Bone marrow (tissue), 2 donors: ENCODE results near the gene CELF6.

ENCODE experiments used
- DNase-seq, 2 donors: peaks; one replicate each; lab custom pipeline; 2025; lab: John Stamatoyannopoulos, UW

Gene CELF6

DNA sequence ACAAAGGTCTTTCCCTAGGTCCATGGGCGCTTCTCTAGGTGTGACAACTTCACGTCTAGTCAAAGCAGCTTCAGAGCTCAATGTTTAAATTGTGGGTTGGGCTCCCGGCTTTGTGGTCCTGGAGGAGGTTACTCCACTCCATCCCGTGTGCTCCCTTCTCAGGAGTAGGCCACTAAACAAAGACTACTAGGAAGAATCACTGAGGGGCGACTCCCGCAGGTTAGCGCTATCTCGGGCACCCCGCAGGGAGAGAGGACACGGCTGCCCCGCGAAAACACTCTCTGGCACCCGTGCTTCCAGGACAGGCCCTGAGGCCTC, 48.1 kb downstream of the CELF6 start:
- DNase-seq: no peak

DNA sequence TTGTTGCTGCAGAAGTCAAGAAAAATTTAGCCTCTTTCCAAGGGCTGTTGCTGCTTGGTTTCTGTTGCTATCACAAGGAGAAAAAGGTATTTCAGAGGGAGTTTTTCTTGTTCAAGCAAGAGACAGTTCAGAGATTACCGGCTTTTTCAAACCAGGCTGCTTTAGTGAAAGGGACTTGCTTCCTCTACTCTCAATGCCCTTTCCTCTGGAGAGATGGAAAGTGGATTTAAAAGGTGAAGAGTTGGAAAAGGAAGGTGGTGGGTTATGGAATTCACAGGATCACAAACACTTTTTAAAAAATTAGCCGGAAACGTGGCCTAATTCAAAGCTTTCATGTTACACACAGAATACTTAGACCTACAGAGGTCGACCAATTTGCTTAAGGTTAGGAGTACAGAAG, 48.7 kb downstream of the CELF6 start:
- no peak for DNase-seq

DNA sequence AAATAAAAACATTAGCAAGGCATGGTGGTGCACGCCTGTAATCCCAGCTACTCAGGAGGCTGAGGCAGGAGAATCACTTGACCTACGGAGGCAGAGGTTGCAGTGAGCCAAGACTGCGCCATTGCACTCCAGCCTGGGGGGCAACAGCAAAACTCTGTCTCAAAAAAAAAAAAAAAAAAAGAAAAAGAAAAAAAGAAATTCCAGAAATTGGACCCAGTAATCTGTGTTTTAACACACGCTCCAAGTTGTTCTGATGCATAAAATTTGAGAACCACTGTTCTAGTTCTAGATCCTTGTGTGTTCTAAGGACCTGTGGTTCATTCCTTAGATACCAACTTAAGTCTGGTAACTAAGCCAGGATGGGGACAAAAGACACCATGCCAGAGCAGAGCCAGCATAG, 50.2 kb downstream of the CELF6 start:
- DNase-seq: no peak

GRCh38 chr15:72265031-72265430, 54.9 kb downstream of the CELF6 start:
- no peak for DNase-seq

GRCh38 chr15:72252663-72253299, 67.2 kb downstream of the CELF6 start:
- DNase-seq: no peak

DNA sequence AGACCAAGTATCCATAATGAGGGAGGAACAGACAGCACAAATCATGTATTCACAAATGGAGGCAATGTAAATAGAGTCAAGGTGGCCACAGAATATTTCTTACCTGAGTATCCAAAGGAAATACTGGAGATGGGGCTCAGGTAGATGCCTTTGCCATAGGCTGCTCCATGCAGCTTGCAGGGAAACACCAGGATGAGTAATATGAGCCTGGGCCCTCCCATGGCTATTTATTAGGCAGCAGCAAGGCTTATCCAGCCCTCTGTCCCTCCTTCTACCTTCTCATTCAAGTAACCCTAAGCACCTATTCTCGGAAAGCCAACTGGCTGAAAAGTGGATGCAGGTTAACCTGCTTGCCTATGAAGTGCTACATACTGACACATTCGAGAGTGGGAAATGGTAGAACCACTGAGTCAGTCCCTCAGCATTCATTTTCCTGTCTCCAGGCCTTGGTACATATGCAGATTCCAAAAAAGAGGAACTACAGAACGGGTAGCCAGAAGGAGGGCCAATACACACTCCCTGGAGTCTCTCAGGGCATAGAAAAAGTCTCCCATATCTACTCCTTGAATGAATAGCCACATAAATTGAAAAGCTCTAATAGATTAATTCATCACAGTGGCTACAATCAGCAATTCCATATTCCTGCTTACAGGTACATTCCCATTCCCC, 70.7 kb downstream of the CELF6 start:
- no peak for DNase-seq

- DNase-seq: no peak
These were observed 71.4 kb downstream of the CELF6 start for GRCh38 chr15:72248514-72248913.

DNA sequence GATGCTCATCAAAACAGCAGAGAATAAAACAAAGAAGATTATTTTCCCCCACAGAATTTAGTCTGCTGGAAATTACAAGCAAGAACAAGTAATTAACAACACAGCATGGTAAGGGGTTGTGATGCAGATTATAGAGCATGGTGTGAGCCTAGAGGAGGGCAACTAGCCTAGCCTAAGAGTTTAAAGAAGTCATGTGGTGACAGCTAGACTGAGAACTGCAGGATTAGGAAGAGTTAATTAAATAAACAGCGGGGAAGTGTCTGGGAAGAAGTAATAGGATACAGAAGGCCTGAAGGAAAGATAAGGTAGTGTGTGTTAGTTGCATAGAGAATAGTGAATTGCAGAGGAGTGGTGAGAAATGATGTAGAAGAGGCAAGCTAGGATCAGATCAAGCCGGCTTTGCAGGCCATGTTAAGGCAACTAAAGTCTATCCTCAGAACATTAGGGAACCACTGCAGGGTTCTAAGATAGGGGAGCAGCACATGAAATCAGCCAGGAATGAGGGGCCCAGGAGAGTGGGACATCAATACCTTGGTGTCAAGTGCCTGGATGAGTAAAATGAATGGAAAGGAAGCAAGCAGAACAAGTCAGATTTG, 77.1 kb downstream of the CELF6 start:
- DNase-seq: no peak

GRCh38 chr15:72239652-72240051, 80.3 kb downstream of the CELF6 start:
- no peak for DNase-seq

- no peak for DNase-seq
These were observed 81.4 kb downstream of the CELF6 start for GRCh38 chr15:72238586-72238985.

DNA sequence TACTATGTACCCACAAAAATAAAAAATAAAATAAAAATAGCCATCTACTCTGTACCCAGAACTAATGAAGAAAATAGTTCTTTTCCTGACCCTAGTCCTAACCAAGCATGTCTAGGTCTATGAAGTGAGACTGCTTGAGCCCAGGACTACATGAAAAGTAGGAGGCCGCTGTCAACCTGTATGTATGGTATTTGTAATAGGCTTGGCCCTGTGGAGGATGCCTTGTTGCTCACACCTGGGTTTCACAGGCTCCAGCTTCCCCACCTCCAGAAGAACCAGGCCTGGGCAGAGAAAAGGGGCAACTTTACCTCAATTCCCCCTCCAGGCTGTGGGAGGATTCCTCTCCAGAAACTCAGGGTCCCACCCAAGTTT, 82.1 kb downstream of the CELF6 start:
- DNase-seq: no peak

DNA sequence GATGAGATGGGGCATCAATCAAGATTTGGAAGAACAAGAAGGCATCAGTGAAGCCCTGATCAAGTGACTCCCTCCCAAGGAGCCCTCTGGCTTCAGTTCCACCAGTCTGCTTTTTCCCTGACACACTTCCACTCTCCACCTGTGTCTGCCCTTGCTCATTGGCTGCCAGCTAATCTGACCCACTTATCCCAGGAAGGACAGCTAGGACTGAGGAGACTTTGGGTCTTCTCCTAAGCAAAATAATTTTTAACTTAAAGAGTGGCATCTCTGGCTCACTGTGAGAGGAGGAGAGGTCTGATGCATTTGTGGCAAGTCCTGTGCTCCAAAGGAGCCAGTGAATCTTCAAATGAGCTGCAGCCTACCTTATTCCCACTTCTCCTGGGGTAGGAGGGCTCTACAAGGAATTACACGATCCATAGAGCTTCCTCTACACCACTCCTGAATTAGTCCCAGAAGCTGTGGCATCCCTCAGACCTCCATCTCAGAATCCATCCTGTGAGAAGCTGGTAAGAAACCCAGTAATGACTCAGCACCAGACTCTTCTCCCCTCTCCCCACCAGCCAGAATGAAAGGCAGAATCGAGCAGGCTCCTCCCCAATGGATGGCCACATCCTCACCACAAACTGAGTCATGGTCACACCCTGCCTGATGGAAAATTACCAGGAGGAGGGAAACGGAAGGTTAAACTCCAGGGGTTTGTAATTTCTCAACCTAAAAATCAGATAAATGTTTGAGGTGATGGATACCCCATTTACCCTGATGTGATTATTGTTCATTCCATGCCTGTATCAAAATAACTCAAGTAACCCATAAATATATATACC, 82.7 kb downstream of the CELF6 start:
- DNase-seq: peak; percentile 38 to 96

DNA sequence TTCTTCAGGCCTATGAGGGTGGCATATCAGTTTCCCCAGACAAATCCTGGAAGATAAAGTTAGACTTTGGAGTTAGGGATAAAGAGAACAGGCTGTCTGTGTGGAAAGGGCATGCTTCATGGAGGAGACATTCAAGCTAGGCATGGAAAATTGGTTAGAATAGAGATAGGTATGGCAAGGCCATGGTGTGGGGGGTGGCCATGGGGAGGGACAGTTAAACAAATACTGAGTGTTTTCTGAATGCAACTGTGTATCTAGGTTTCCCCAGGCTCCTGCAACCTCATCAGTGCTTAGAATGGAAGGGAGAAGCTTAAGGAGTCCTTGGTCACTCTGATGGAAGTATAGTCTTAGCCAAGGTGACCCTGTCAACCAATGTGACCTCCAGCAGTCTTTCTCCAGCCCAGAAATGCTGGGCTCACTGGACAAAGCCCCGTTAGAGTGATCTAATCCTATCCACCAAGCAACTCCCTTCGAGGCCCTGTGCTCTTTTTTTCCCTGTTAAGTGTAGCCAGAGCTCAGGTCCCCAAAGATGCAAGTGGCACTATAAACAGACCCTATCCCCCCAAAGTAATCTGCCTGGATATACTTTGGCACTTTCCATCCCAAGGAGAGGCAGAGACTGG, 83.5 kb downstream of the CELF6 start:
- no peak for DNase-seq

GRCh38 chr15:72235298-72235697, 84.7 kb downstream of the CELF6 start:
- no peak for DNase-seq
